ENCODE results near the gene SAMD8.

Gene SAMD8

DNA sequence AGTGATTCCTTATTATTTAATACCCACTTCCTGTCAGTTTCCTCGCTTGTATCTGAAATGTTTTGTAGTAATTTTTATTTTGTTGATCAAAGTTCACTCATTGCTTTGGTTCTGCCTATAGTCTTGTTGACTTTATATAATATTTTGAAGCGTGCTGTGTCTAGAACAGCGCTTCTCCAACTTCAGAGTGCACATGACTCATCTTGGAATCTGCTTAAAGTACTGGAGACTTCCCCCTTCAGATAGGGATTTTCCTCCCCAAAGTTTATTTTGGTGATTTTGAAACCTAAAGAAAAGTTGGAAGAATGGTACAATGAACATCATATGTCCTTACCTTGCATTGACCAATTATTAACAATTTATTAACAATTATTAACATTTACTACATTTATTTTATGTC lies 118.5 kb downstream of the SAMD8 start:
- Mint-ChIP-seq H3K36me3 (ENCODE audit: low read depth) (peaks cover 86% of the 10 kb centered on the region), H3K4me3 (no peak overlapping the region), H3K27ac (no peak overlapping the region), H3K4me1 (ENCODE audit: low read depth) (peaks cover 37% of the 10 kb centered on the region), H3K27me3 (no peaks in the 10 kb centered on the region), H3K9me3 (no peaks in the 10 kb centered on the region)
- intact Hi-C loops (cut with micrococcal nuclease), result loop anchor here (2.0 to 10.0 kb wide), 2 partner anchors 41 to 965 kb away; no protein-coding TSS in a partner anchor

DNA sequence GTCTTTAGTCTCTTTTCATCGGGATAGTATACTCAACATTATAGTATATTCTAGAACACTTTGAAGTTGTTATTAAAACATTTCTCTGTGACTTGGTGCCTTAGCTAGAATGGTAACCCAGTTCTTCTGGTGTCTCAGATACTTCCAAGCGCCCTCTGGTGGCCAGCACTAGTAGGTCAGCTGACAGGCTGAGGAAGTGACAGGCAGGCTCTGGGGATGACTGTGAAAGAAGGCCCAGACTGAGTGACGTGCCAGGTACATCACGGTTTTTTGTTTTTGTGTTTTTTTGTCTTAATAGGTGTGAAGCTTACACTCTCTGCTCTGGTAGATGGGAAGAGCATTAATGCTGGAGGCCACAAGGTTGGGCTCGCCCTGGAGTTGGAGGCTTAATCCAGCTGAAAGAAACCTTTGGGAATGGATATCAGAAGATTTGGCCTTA lies 119.2 kb downstream of the SAMD8 start:
- Mint-ChIP-seq H3K4me1 (ENCODE audit: low read depth) (peaks cover 37% of the 10 kb centered on the region), H3K27ac (peak overlapping the region; percentile 56), H3K9me3 (no peaks in the 10 kb centered on the region), H3K27me3 (no peaks in the 10 kb centered on the region), H3K36me3 (ENCODE audit: low read depth) (peaks cover 80% of the 10 kb centered on the region), H3K4me3 (no peak overlapping the region)
- intact Hi-C loops (cut with micrococcal nuclease), result loop anchor here (2.0 to 10.0 kb wide), 2 partner anchors 42 to 966 kb away; no protein-coding TSS in a partner anchor

Measured in dendritic cell treated with granulocyte-macrophage colony-stimulating factor and Interleukin-4, amounts not matched to agents 40 ng/mL and 50 ng/mL, for 4 days (primary cell).